DND-41 (cell line): ENCODE results near the gene AHRR.

ENCODE experiments used
- EZH2 ChIP-seq: IDR thresholded peaks from 3 replicates; pipeline ENCODE4 v1.6.1; 2012; ENCODE audit warnings: borderline replicate concordance, low read depth, mild to moderate bottlenecking, moderate library complexity, low read length, inconsistent platforms; ENCODE audit not compliant: severe bottlenecking
- TF ChIP-seq, protein P1 (sequence below): IDR thresholded peaks from 2 replicates; pipeline ENCODE4 v1.5.1; 2012; ENCODE audit warnings: borderline replicate concordance, low read length, moderate library complexity, mild to moderate bottlenecking; ENCODE audit not compliant: poor library complexity, severe bottlenecking; ENCODE audit errors: extremely low read depth

DNA sequence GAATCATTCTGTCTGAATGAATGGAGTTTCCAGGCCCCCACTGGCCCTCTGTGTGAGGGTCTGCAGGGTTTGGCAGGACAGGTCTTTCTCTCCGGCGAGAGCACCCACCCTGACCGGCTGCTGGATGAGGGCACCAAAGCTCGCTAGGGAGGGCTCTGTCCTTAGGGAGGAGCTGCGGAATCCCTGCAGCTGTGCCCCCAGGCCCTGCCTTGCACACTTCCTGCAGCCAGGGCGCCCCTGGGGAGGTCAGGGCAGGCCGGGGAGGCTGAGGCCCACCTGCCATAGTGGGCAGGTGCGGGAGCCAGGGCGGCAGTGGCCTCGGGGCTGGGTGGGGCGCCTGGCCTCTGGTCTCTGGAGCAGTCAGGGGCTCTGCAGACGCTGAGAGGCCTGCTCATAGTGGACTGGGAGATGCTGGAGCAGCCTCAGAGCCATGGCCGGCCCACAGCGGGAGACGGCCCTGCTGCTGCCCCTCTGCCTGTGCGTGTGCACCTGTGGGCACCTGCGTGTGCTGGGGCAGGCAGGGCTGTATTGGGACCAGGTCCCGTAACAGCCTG lies 157.5 kb downstream of the AHRR start:
- TF ChIP-seq, protein P1, sequence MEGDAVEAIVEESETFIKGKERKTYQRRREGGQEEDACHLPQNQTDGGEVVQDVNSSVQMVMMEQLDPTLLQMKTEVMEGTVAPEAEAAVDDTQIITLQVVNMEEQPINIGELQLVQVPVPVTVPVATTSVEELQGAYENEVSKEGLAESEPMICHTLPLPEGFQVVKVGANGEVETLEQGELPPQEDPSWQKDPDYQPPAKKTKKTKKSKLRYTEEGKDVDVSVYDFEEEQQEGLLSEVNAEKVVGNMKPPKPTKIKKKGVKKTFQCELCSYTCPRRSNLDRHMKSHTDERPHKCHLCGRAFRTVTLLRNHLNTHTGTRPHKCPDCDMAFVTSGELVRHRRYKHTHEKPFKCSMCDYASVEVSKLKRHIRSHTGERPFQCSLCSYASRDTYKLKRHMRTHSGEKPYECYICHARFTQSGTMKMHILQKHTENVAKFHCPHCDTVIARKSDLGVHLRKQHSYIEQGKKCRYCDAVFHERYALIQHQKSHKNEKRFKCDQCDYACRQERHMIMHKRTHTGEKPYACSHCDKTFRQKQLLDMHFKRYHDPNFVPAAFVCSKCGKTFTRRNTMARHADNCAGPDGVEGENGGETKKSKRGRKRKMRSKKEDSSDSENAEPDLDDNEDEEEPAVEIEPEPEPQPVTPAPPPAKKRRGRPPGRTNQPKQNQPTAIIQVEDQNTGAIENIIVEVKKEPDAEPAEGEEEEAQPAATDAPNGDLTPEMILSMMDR = no peak
- no peak for TF ChIP-seq EZH2
